Tibial nerve (tissue), 4 donors: ENCODE data around the gene GAS2. TPM values are rescaled to one million over a fixed set of nuclear protein-coding genes. Genes with fewer than 3 reads are reported as not detected.

Experiments
- DNase-seq, 2 donors: peaks; one replicate each; pipeline ENCODE4 v3.0.0-alpha.2; 2019; ENCODE audit warnings: low spot score in 2 of 2
- H3K27ac ChIP-seq, 4 donors: fragments of 200-600 bp; sonication (generic) in 3 of 4; one replicate each; pipeline ENCODE4 v1.5.1; 2017 to 2019; ENCODE audit warnings: mild to moderate bottlenecking in 1 of 4
- H3K27me3 ChIP-seq, 2 donors: fragments of 200-600 bp; sonication (generic) in 1 of 2; one replicate each; pipeline versions ENCODE4 v1.5.1 to v1.6.0; 2017 to 2019
- H3K36me3 ChIP-seq, 3 donors: fragments of 200-600 bp; sonication (generic); one replicate each; pipeline ENCODE4 v1.5.1; 2018 to 2019
- H3K4me1 ChIP-seq, 4 donors: fragments of 200-600 bp; sonication (generic) in 3 of 4; one replicate each; pipeline ENCODE4 v1.5.1; 2017 to 2019
- H3K4me3 ChIP-seq, 4 donors: fragments of 200-600 bp; sonication (generic) in 3 of 4; one replicate each; pipeline ENCODE4 v1.5.1; 2017 to 2019; ENCODE audit warnings: mild to moderate bottlenecking in 1 of 4, moderate library complexity in 1 of 4
- H3K9me3 ChIP-seq, 4 donors: fragments of 200-600 bp; sonication (generic) in 3 of 4; one replicate each; pipeline ENCODE4 v1.5.1; 2017 to 2019
- EP300 ChIP-seq, 2 donors: sonication (generic); formaldehyde crosslinking; IDR thresholded peaks; one replicate each; pipeline ENCODE4 v1.6.1; 2017; ENCODE audit warnings: antibody characterized with exemption in 2 of 2, mild to moderate bottlenecking in 1 of 2
- POLR2A ChIP-seq, 2 donors: fragments of 450-650 bp; IDR thresholded peaks; one replicate each; pipeline ENCODE4 v1.6.1; 2017; ENCODE audit warnings: antibody characterized with exemption in 2 of 2, mild to moderate bottlenecking in 2 of 2, moderate library complexity in 2 of 2
- WGBS, 2 donors: methylation state at CpG; one replicate each; pipeline ENCODE4 v1.1.5; 2018; 5-methylcytosine and 5-hydroxymethylcytosine counted together
- total RNA-seq, 4 donors: library from RNA; depleted of rRNA; stranded (reverse); fragments of >200 nt; gene quantifications; one replicate each; pipeline ENCODE4 v1.1.0, GENCODE V29; 2016
- TF ChIP-seq, protein P1 (sequence below), 5 experiments: fragments of 200-600 bp in 3 of 5; fragments of 450-650 bp in 2 of 5; sonication (generic) in 3 of 5; IDR thresholded peaks; one replicate each; pipeline ENCODE4 v1.5.1; 2016 to 2019; ENCODE audit warnings: antibody characterized with exemption in 5 of 5, mild to moderate bottlenecking in 3 of 5, moderate library complexity in 2 of 5

Gene GAS2
- total RNA-seq, 4 donors from 2014 or later: 9.3 to 41.5 (median 18.0) TPM

DNA sequence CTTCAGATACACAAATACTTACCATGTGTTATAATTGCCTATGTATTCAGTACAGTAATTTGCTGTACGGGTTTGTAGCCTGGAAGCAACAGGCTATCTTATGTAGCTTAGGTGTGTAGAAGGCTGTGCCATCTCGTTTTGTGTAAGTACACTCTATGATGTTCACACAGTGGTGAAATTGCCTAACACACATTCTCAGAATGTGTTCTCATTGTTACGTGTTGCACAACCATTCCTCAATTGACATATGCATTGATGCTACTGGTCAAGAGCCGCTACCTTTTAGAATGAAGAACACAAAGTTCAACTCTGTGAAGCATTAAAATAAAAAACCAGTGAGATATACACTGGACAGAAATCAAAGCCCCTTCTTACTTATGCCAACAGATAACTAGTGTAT is 136.4 kb downstream of the GAS2 start:
- DNase-seq: no peak
- no peak for TF ChIP-seq POLR2A (IDR thresholded peaks at IDR 0.05)
- TF ChIP-seq, protein P1, sequence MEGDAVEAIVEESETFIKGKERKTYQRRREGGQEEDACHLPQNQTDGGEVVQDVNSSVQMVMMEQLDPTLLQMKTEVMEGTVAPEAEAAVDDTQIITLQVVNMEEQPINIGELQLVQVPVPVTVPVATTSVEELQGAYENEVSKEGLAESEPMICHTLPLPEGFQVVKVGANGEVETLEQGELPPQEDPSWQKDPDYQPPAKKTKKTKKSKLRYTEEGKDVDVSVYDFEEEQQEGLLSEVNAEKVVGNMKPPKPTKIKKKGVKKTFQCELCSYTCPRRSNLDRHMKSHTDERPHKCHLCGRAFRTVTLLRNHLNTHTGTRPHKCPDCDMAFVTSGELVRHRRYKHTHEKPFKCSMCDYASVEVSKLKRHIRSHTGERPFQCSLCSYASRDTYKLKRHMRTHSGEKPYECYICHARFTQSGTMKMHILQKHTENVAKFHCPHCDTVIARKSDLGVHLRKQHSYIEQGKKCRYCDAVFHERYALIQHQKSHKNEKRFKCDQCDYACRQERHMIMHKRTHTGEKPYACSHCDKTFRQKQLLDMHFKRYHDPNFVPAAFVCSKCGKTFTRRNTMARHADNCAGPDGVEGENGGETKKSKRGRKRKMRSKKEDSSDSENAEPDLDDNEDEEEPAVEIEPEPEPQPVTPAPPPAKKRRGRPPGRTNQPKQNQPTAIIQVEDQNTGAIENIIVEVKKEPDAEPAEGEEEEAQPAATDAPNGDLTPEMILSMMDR (IDR thresholded peaks at IDR 0.05): no peak
- TF ChIP-seq EP300 (IDR thresholded peaks at IDR 0.05): no peak
- Histone ChIP-seq H3K27me3 (no peaks in the 10 kb centered on the region), H3K27ac (no peak overlapping the region), H3K9me3 (no peaks in the 10 kb centered on the region), H3K4me1 (no peaks in the 10 kb centered on the region), H3K36me3 (no peaks in the 10 kb centered on the region), H3K4me3 (no peak overlapping the region)
- WGBS, 2 donors: 84 to 93% methylated on average over 4 of the region's 4 CpGs

DNA sequence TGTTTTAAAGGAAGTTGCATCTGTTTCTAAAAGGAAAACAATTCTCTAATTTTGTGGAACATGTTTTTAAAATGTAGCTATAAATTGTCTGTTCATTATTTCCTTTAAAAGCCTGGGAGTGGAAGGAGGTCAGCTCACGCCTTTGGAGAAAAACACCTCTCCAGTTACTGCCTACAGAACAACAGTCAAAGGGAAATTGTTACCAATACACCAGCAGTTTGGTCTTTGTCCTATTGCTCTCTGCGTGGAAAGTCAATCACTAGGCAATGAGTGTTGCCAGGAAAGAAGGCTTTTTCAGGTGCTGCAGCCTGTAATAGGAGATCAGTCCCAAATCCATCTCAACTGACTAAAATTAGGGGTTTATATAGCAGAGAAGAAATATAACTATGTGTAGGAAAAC is 141.0 kb downstream of the GAS2 start:
- H3K4me1 ChIP-seq: peaks cover 0 to 10% (median 6%) of the 10 kb centered on the region in 4 donors
- TF ChIP-seq EP300 (IDR thresholded peaks at IDR 0.05) (no peak), POLR2A (IDR thresholded peaks at IDR 0.05) (no peak)
- TF ChIP-seq, protein P1 (IDR thresholded peaks at IDR 0.05): no peak
- no peaks in the 10 kb centered on the region for H3K9me3 ChIP-seq
- 69 to 72% methylated on average over 2 of the region's 2 CpGs for WGBS, 2 donors
- no peak overlapping the region for H3K27ac ChIP-seq
- no peak for DNase-seq
- H3K4me3 ChIP-seq: no peak overlapping the region
- H3K36me3 ChIP-seq: no peaks in the 10 kb centered on the region
- no peaks in the 10 kb centered on the region for H3K27me3 ChIP-seq

DNA sequence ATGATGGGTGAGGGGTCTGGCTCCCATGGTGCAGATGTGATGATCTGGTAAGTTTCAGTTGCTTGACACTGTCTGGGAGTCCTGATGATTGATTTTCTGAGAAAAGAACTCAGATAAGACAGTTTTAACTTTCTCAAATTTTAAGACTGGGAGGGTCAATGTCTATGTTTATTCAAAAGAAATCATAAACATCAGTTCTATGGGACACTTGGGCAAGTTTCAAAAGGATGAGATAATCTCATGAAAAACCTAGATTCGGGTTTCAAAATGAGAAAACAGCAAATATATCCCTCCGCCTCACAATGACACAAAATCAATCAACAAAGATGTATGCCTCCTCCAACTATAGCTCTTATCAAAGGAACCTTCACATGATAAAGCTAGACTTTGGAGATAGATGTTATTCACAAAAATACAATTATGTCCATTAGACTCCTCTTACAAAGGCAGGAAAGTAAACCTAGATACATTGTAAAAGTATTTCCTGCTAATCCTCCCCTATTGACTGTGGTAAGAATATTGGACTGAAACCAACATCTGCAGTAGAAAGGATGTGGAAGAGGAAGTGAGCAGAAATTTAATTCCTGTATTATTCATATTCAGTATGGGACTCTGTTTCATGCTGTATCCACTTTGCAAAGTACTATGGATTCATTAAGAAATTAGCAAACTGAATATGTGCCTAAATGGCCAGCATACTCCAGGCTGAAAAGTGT is 141.6 kb downstream of the GAS2 start:
- H3K4me1 ChIP-seq: peaks cover 0 to 10% (median 6%) of the 10 kb centered on the region in 4 donors
- peak overlapping the region in 1 of 4 donors; percentile 46 for H3K27ac ChIP-seq
- H3K4me3 ChIP-seq: no peak overlapping the region
- 79 to 86% methylated on average over 2 of the region's 2 CpGs for whole genome bisulfite sequencing, 2 donors
- H3K27me3 ChIP-seq: no peaks in the 10 kb centered on the region
- no peak for TF ChIP-seq EP300 (IDR thresholded peaks at IDR 0.05)
- no peak for TF ChIP-seq POLR2A (IDR thresholded peaks at IDR 0.05)
- TF ChIP-seq, protein P1 (IDR thresholded peaks at IDR 0.05): no peak
- H3K36me3 ChIP-seq: no peaks in the 10 kb centered on the region
- H3K9me3 ChIP-seq: no peaks in the 10 kb centered on the region
- DNase-seq: no peak

DNA sequence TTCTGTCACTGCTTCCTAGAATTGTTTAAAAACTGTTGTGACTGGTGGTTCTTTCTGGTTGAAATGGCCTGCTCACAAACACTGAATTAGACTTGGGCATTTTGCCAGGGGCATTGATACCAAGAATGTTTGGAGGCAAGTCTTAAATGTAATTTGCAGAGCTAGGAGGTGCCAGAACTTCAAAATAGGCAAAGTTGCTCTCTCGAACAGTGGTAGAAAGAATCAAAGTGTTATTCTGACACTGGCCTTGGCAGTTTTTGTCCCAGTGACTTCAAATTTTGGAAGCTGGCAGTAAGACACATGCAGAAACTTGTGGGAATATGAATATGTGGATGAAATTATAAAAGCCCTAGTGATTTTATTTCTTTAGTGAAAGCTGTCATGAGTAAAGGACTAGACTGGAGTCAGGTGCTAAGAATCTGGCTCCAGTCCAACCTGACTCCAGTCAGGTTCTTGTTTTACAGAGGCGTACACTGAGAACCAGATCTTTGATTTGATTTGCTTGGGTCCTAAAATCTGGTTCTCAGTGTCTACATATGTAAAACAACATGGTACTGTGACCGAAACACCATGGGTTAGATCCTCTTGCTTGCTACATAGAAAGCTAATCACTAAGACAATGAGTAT is 142.3 kb downstream of the GAS2 start:
- WGBS, 2 donors: 65 to 73% methylated on average over 3 of the region's 3 CpGs
- TF ChIP-seq EP300 (IDR thresholded peaks at IDR 0.05) (no peak), POLR2A (IDR thresholded peaks at IDR 0.05) (no peak)
- TF ChIP-seq, protein P1 (IDR thresholded peaks at IDR 0.05): no peak
- H3K4me3 ChIP-seq: no peak overlapping the region
- H3K27ac ChIP-seq: peak overlapping the region in 1 of 4 donors; percentile 46
- peaks cover 0 to 10% (median 6%) of the 10 kb centered on the region in 4 donors for H3K4me1 ChIP-seq
- H3K9me3 ChIP-seq: no peaks in the 10 kb centered on the region
- DNase-seq: no peak
- H3K36me3 ChIP-seq: no peaks in the 10 kb centered on the region
- H3K27me3 ChIP-seq: no peaks in the 10 kb centered on the region

DNA sequence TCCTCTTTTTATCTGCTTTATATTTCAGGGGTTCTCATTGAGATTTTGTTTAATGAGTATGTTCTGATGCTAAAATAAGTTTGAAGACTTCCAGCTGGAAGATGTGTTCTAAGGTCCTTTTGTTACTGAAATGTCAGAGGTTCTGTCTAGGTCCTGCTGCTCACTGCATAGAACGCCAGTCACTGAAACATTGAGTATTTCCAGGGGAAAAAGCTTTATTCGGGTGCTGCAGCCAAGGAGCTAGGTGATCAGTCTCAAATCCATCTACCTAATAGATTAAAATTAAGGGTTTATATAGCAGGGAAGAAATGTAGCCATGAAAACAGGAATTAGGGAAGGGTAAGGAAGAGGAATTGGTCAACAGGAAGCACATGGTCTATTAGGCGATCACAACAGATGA is 143.5 kb downstream of the GAS2 start:
- Histone ChIP-seq H3K27ac (no peak overlapping the region), H3K27me3 (no peaks in the 10 kb centered on the region), H3K4me3 (no peak overlapping the region), H3K4me1 (peaks cover 0 to 10% (median 6%) of the 10 kb centered on the region in 4 donors), H3K9me3 (no peaks in the 10 kb centered on the region), H3K36me3 (no peaks in the 10 kb centered on the region)
- DNase-seq: no peak
- TF ChIP-seq, protein P1 (IDR thresholded peaks at IDR 0.05): no peak
- TF ChIP-seq EP300 (IDR thresholded peaks at IDR 0.05): no peak
- no peak for TF ChIP-seq POLR2A (IDR thresholded peaks at IDR 0.05)
- WGBS, 2 donors: 93 to 95% methylated on average over 3 of the region's 3 CpGs
